Trophoblast cell (in vitro differentiated cells and primary cell): ENCODE measurements around the gene OVCA2.

Experiments
- DNase-seq, 2 donors: peaks; one replicate each; pipeline ENCODE4 v3.0.0-alpha.2; 2016
- H2AFZ ChIP-seq: 2 replicates; pipeline ENCODE4 v1.6.1; 2013; ENCODE audit warnings: low read length, moderate library complexity, mild to moderate bottlenecking; ENCODE audit not compliant: insufficient read depth, poor library complexity
- H2AK5ac ChIP-seq: 2 replicates; pipeline ENCODE4 v1.6.1; 2013; ENCODE audit warnings: mild to moderate bottlenecking, low read length
- H2BK120ac ChIP-seq: 2 replicates; pipeline ENCODE4 v1.6.1; 2013; ENCODE audit warnings: low read length, mild to moderate bottlenecking, moderate library complexity; ENCODE audit not compliant: insufficient read depth, poor library complexity
- H2BK12ac ChIP-seq: 2 replicates; pipeline ENCODE4 v1.6.1; 2013; ENCODE audit warnings: mild to moderate bottlenecking, low read length, moderate library complexity
- H2BK5ac ChIP-seq: 2 replicates; pipeline ENCODE4 v1.6.1; 2013; ENCODE audit warnings: low read length, low read depth, moderate library complexity, mild to moderate bottlenecking; ENCODE audit not compliant: poor library complexity
- H3K14ac ChIP-seq: 2 replicates; pipeline ENCODE4 v1.6.1; 2013; ENCODE audit warnings: mild to moderate bottlenecking, low read length
- H3K18ac ChIP-seq: 2 replicates; pipeline ENCODE4 v1.6.1; 2013; ENCODE audit warnings: mild to moderate bottlenecking, low read length
- H3K23ac ChIP-seq: 2 replicates; pipeline ENCODE4 v1.6.1; 2013; ENCODE audit warnings: low read length
- H3K27ac ChIP-seq: 2 replicates; pipeline ENCODE4 v1.5.1; 2013; ENCODE audit warnings: low read depth, mild to moderate bottlenecking, inconsistent platforms, low read length, moderate library complexity
- H3K27me3 ChIP-seq: 2 replicates; pipeline ENCODE4 v1.6.1; 2013; ENCODE audit warnings: inconsistent platforms, mild to moderate bottlenecking, low read length, moderate library complexity; ENCODE audit not compliant: insufficient read depth
- H3K36me3 ChIP-seq, 2 experiments: 1 replicate in 1 of 2; 2 replicates in 1 of 2; pipeline ENCODE4 v1.6.1; 2013; ENCODE audit warnings: low read length in 2 of 2, mild to moderate bottlenecking in 2 of 2, moderate library complexity in 1 of 2; ENCODE audit not compliant: insufficient read depth in 2 of 2, control insufficient read depth in 1 of 2
- H3K4ac ChIP-seq: 2 replicates; pipeline ENCODE4 v1.6.1; 2013; ENCODE audit warnings: low read depth, mild to moderate bottlenecking, low read length, moderate library complexity
- H3K4me1 ChIP-seq, 2 experiments: 1 replicate in 1 of 2; 2 replicates in 1 of 2; pipeline ENCODE4 v1.6.1; 2013; ENCODE audit warnings: low read length in 2 of 2, mild to moderate bottlenecking in 2 of 2, moderate library complexity in 1 of 2; ENCODE audit not compliant: insufficient read depth in 2 of 2, control insufficient read depth in 1 of 2
- H3K4me2 ChIP-seq: 2 replicates; pipeline ENCODE4 v1.6.1; 2013; ENCODE audit warnings: inconsistent platforms, mild to moderate bottlenecking, low read length, moderate library complexity
- H3K4me3 ChIP-seq: 2 replicates; pipeline ENCODE4 v1.5.1; 2013; ENCODE audit warnings: mild to moderate bottlenecking, low read depth, low read length, inconsistent platforms
- H3K79me1 ChIP-seq: one replicate; pipeline ENCODE4 v1.6.1; 2013; ENCODE audit warnings: low read length
- H3K79me2 ChIP-seq: 2 replicates; pipeline ENCODE4 v1.6.1; 2013; ENCODE audit warnings: low read length, mild to moderate bottlenecking; ENCODE audit not compliant: control insufficient read depth, insufficient read depth, poor library complexity
- H3K9ac ChIP-seq: 2 replicates; pipeline ENCODE4 v1.6.1; 2013; ENCODE audit warnings: mild to moderate bottlenecking, low read length
- H3K9me3 ChIP-seq: 2 replicates; pipeline ENCODE4 v1.6.1; 2013; ENCODE audit warnings: low read depth, mild to moderate bottlenecking, control low read depth, inconsistent platforms, low read length; ENCODE audit not compliant: insufficient read depth
- H4K12ac ChIP-seq: 2 replicates; pipeline ENCODE4 v1.6.1; 2013; ENCODE audit warnings: low read depth, mild to moderate bottlenecking, low read length, moderate library complexity
- H4K8ac ChIP-seq: 2 replicates; pipeline ENCODE4 v1.6.1; 2013; ENCODE audit warnings: low read depth, mild to moderate bottlenecking, low read length, moderate library complexity
- H4K91ac ChIP-seq: one replicate; pipeline ENCODE4 v1.6.1; 2013; ENCODE audit warnings: low read depth, mild to moderate bottlenecking, low read length, moderate library complexity
- WGBS: extraction: QIAGEN DNeasy Blood & Tissue Kit; methylation state at CpG from one replicate; pipeline ENCODE4 v1.1.7; 2013; ENCODE audit warnings: missing lambda C conversion rate; ENCODE audit not compliant: insufficient read length, insufficient coverage; ENCODE audit errors: extremely low coverage; 5-methylcytosine and 5-hydroxymethylcytosine counted together

The OVCA2 gene

DNA sequence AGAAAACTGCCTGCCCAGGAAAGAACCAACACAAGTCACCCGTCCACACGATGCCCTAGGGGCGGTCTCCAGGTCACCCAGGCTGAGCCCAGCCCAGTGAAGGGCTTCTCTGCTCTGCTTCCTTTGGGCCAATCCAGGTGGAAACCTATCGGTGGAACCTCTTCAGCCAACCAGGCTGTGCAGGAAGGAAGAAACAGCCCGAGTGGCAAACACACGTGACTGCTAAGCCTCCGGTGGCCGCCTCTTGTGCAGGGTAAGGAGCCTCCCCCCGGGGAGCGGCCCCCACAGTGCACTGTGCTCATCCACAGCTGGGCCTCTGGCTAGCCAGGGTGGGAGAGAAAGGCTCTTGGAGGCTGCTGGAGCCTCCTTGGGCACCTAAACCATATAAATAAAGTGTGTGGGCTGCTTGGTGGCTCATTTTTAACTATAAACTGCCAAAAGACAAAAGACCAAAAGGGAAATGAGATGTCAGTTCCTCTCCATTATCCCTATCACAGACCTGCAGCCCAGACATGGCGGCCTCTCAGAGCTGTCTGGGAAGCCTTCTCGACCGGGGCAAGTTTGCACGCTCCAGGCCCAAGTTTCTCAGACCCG, 19.1 kb upstream of the OVCA2 start:
- Histone ChIP-seq H3K4ac (no peak overlapping the region), H2BK120ac (no peak overlapping the region), H2BK12ac (no peak overlapping the region), H3K4me3 (no peak overlapping the region), H3K27ac (no peak overlapping the region), H3K79me2 (no peaks in the 10 kb centered on the region), H2AFZ (no peak overlapping the region), H3K27me3 (peaks cover 55% of the 10 kb centered on the region), H3K9me3 (peaks cover 6% of the 10 kb centered on the region), H4K12ac (no peak overlapping the region), H3K18ac (no peak overlapping the region), H3K79me1 (no peaks in the 10 kb centered on the region), H2BK5ac (no peak overlapping the region), H4K91ac (no peak overlapping the region), H3K14ac (no peak overlapping the region), H3K4me2 (no peak overlapping the region), H4K8ac (no peak overlapping the region), H3K4me1 (peaks cover 4 to 19% of the 10 kb centered on the region in 2 experiments), H2AK5ac (no peak overlapping the region), H3K9ac (no peak overlapping the region), H3K36me3 (no peaks in the 10 kb centered on the region), H3K23ac (no peak overlapping the region)
- no CpG with 5 or more reads among the region's 15 CpGs for WGBS
- DNase-seq, result no peak

DNA sequence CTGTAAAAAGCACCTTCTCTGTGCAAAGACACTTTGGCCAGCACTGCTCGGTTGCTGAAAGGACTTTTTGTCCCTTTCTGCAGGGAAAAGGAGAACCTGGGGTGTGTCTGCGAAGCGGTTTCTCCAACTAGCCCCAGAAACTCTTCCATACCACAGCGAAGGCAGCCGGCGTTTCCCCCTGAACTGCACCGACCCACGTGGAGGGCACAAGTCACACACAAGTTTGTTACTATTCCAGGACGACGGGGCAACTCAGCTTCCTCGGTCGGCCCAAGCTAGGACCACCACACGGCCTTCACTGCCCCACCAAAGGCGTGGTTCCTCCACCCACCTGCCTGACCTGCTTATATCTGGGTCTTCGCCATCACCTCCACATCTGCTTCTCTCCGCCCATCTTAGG, 18.6 kb upstream of the OVCA2 start:
- H3K14ac ChIP-seq, result no peak overlapping the region
- no peak overlapping the region for H2BK12ac ChIP-seq
- no peak overlapping the region for H2BK5ac ChIP-seq
- H3K4me3 ChIP-seq, result no peak overlapping the region
- peaks cover 6% of the 10 kb centered on the region for H3K9me3 ChIP-seq
- H3K4me1 ChIP-seq, result peaks cover 4 to 19% of the 10 kb centered on the region in 2 experiments
- DNase-seq, result no peak
- no peak overlapping the region for H2AFZ ChIP-seq
- H3K4ac ChIP-seq, result no peak overlapping the region
- peaks cover 3% of the 10 kb centered on the region for H3K79me1 ChIP-seq
- no peak overlapping the region for H3K18ac ChIP-seq
- no peak overlapping the region for H3K4me2 ChIP-seq
- H3K27ac ChIP-seq, result no peak overlapping the region
- no CpG with 5 or more reads among the region's 16 CpGs for WGBS
- H4K91ac ChIP-seq, result no peak overlapping the region
- H4K12ac ChIP-seq, result no peak overlapping the region
- no peak overlapping the region for H3K9ac ChIP-seq
- no peaks in the 10 kb centered on the region for H3K36me3 ChIP-seq
- no peak overlapping the region for H4K8ac ChIP-seq
- H3K79me2 ChIP-seq, result no peaks in the 10 kb centered on the region
- no peak overlapping the region for H2BK120ac ChIP-seq
- no peak overlapping the region for H3K23ac ChIP-seq
- H2AK5ac ChIP-seq, result no peak overlapping the region
- peaks cover 57% of the 10 kb centered on the region for H3K27me3 ChIP-seq

DNA sequence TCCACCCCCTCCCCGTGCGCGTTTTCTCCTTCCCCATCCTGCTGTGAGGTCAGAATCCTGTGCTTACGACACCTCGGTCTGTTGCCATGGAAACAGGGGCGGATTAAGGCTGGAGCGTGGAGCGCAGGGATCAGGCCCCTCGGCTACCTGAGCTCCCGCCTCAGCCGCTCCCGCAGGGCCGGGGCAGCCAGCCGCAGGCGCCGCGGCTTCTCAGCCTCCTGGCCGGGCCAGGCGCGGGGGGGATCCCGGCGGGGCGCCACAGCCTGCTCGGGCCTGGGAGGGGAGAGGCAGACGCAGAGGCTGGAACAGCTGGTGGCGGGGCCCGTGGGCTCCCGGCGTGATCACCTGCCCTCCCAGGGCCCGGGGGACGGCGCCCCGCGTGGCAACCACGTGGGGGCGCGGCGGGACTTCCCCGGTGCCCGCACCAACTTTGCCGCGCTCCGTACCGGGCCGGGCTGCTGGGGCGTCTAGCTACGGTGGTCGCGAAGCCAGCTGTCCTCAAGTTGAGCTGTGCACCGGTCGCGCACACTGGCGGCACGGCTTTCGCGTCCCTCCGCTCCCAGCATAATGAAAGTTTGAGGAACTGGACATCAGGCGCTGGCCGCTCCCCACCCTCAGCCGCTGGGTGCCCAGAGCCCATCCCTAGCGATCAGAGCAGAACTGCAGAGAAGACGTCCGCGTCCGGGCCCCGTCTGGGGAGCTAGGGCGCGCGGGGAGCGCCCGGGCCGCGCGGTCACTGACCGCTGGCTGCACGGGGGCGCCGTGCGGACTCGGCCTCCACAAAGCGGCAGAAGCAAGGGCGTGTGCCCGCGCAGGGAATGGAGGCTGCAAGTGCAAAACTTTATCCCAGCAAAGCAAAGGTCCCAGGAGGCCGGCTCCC, 17.9 kb upstream of the OVCA2 start:
- Histone ChIP-seq H2BK5ac (no peak overlapping the region), H3K36me3 (no peaks in the 10 kb centered on the region), H3K23ac (no peak overlapping the region), H3K18ac (no peak overlapping the region), H3K4me1 (peaks cover 4 to 19% of the 10 kb centered on the region in 2 experiments), H3K4ac (no peak overlapping the region), H3K27ac (no peak overlapping the region), H3K27me3 (peaks cover 57% of the 10 kb centered on the region), H4K12ac (no peak overlapping the region), H2BK120ac (no peak overlapping the region), H2AFZ (no peak overlapping the region), H3K9ac (no peak overlapping the region), H3K79me1 (peaks cover 3% of the 10 kb centered on the region), H3K79me2 (no peaks in the 10 kb centered on the region), H3K9me3 (peaks cover 2% of the 10 kb centered on the region), H2AK5ac (no peak overlapping the region), H4K91ac (no peak overlapping the region), H3K4me2 (peak overlapping the region; percentile 67), H4K8ac (no peak overlapping the region), H3K14ac (no peak overlapping the region), H2BK12ac (no peak overlapping the region), H3K4me3 (no peak overlapping the region)
- peak; percentile 36 to 65 for DNase-seq
- no CpG with 5 or more reads among the region's 85 CpGs for WGBS

DNA sequence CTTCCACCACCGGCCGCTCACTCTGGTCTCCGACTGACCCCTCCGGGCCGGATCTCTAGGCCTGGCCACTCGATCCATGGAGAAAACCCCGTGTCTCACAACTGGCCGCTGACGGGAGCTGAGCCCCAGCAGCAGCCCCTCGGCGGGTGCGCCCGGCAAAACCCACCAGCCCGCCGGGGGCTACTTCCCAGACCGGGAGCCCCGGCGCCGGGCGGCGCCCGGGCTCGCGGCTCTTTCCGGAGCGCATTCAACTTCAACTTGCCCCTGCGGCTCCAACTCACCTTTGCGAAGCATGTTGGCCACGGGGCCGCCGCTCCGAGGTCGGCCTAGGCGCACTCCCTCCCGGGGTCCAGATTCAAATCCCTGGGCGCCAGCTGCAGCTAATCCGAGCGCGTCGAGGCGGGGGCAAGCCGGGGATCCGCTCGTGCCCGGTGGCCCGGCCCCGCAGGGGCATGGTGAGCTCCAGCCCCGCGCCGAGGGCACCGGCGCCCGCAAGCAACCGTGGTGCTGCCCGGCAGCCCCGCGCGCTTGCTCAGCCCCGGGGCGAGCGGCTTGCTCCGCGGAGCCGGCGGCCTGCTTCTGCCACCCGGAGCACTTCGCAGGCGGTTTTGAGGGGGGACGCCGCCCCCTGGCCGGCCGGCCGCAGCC, 17.1 kb upstream of the OVCA2 start:
- H3K4me1 ChIP-seq, result peaks cover 4 to 21% of the 10 kb centered on the region in 2 experiments
- peak overlapping the region; percentile 67 for H3K4me2 ChIP-seq
- H2AFZ ChIP-seq, result no peak overlapping the region
- H4K91ac ChIP-seq, result no peak overlapping the region
- peaks cover 3% of the 10 kb centered on the region for H3K9me3 ChIP-seq
- peak overlapping the region; percentile 39 for H3K4me3 ChIP-seq
- H3K27me3 ChIP-seq, result peaks cover 55% of the 10 kb centered on the region
- no peak overlapping the region for H3K9ac ChIP-seq
- H3K4ac ChIP-seq, result no peak overlapping the region
- no peak overlapping the region for H2AK5ac ChIP-seq
- H3K14ac ChIP-seq, result no peak overlapping the region
- no peaks in the 10 kb centered on the region for H3K79me2 ChIP-seq
- H4K8ac ChIP-seq, result no peak overlapping the region
- no peak overlapping the region for H4K12ac ChIP-seq
- no peak overlapping the region for H2BK120ac ChIP-seq
- H2BK5ac ChIP-seq, result no peak overlapping the region
- peaks cover 3% of the 10 kb centered on the region for H3K79me1 ChIP-seq
- no peak overlapping the region for H3K27ac ChIP-seq
- H2BK12ac ChIP-seq, result no peak overlapping the region
- WGBS, result no CpG with 5 or more reads among the region's 73 CpGs
- H3K18ac ChIP-seq, result no peak overlapping the region
- no peak overlapping the region for H3K23ac ChIP-seq
- peak in 1 of 2 donors; percentile 32 for DNase-seq
- H3K36me3 ChIP-seq, result no peaks in the 10 kb centered on the region
